ENCODE data around the gene NAA16. TPM values are rescaled to one million over a fixed set of nuclear protein-coding genes. Genes with fewer than 3 reads are reported as not detected.

NAA16 gene
- total RNA-seq, 1 experiment from 2014 or later, result 12.1 TPM

DNA sequence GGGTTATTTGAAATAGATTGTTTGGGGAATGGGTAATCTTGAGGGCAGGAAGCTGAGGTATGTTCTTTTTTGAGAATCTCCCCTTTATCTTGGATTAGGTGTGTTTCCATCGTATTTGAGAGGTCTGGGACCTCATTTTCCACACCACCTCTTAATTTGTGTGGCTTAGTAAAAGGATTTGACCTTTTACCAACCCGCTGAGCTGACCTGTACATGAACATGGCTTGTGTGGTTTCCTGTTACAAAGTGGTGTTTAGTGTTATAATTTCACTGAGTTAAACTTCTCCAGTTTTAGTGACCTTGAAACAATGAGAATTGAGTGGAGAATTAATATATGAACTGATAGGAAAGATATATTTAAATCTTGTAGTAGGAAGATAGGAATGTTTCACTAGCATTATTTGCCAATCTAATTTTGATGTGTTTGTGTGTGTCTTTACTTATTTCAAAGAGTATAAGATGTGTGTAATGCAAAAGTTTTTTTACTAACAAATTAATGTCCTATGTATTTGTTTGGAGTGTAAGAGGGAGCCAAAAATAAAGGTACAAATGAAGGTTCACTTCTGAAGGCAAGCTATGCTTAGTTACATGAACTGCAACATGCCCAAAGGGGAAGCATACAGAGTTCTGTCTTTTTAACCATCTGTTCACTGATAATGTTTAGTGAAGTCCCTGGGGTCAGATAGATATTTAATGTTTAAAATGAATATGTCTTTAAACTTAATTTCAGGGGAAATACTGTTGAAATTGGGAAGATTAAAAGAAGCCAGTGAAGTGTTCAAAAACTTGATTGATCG lies 17.1 kb downstream of the NAA16 start:
- no peak overlapping the region for H2AFZ ChIP-seq
- DNase-seq, result no peak
- H3K4me1 ChIP-seq (replicated peaks; ENCODE audit: insufficient read depth), result no peaks in the 10 kb centered on the region
- POLR2A ChIA-PET (ENCODE audit: unreplicated experiment), result interaction anchor here (0.8 kb wide), 1 partner anchor 1572 kb away, joined by 6 read pairs; no protein-coding TSS in a partner anchor
- intact Hi-C loops (cut with micrococcal nuclease; ENCODE audit: unreplicated experiment), result no loop called here
- no peaks in the 10 kb centered on the region for H3F3A ChIP-seq (ENCODE audit: insufficient read depth, low read depth)
- H3K27me3 ChIP-seq (ENCODE audit: insufficient read depth, low read depth), result no peaks in the 10 kb centered on the region
- no peaks in the 10 kb centered on the region for H4K20me1 ChIP-seq (ENCODE audit: insufficient read depth)
- no peaks in the 10 kb centered on the region for H3K9me2 ChIP-seq (ENCODE audit: insufficient read depth)
- no peak overlapping the region for H3K4me3 ChIP-seq
- BruUV-seq (replicated peaks), result no TSS peak
- no peaks in the 10 kb centered on the region; the same call in 1 of the 2 replicates for H3K36me3 ChIP-seq (ENCODE audit: low read depth)
- no peak overlapping the region for H3K27ac ChIP-seq
- TF ChIP-seq, protein P1, sequence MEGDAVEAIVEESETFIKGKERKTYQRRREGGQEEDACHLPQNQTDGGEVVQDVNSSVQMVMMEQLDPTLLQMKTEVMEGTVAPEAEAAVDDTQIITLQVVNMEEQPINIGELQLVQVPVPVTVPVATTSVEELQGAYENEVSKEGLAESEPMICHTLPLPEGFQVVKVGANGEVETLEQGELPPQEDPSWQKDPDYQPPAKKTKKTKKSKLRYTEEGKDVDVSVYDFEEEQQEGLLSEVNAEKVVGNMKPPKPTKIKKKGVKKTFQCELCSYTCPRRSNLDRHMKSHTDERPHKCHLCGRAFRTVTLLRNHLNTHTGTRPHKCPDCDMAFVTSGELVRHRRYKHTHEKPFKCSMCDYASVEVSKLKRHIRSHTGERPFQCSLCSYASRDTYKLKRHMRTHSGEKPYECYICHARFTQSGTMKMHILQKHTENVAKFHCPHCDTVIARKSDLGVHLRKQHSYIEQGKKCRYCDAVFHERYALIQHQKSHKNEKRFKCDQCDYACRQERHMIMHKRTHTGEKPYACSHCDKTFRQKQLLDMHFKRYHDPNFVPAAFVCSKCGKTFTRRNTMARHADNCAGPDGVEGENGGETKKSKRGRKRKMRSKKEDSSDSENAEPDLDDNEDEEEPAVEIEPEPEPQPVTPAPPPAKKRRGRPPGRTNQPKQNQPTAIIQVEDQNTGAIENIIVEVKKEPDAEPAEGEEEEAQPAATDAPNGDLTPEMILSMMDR (conservative IDR thresholded peaks at IDR 0.05), result no peak
- no peak for TF ChIP-seq EZH2 (IDR thresholded peaks at IDR 0.05; ENCODE audit: low read depth)
- no peak overlapping the region for H3K4me2 ChIP-seq
- H3K79me2 ChIP-seq (ENCODE audit: low read depth), result no peaks in the 10 kb centered on the region
- CTCF ChIA-PET, result no interaction called here
- no peaks in the 10 kb centered on the region for H3K9me3 ChIP-seq (ENCODE audit: insufficient read depth, low read depth)

DNA sequence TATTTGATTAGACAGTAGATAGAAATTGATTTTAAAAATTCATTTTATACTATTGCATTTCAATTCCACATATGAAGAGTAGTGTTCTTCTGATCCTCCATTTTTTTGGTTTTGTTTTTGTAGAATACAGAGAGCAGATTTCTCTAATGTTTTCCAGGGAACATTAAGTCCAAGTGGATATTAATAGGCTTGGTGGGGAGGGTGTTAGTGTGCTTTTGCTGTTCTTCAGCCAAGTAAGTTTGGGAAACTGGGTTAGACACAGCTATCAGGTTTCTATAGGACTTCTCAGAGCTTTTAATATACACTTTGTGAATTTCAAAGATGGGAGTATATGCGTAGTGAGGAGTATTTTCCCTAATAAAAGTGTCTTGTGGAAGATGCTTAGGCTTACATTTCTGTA lies 21.8 kb downstream of the NAA16 start:
- POLR2A ChIA-PET (ENCODE audit: unreplicated experiment), result no interaction called here
- Histone ChIP-seq H3K4me3 (no peak overlapping the region), H2AFZ (no peak overlapping the region), H3K27ac (no peak overlapping the region), H4K20me1 (ENCODE audit: insufficient read depth) (no peaks in the 10 kb centered on the region), H3K36me3 (ENCODE audit: low read depth) (0 out of 2 replicates have a peak, but pooled peaks cover under 1% of the 10 kb centered on the region), H3K79me2 (ENCODE audit: low read depth) (no peaks in the 10 kb centered on the region), H3F3A (ENCODE audit: insufficient read depth, low read depth) (no peaks in the 10 kb centered on the region), H3K9me2 (ENCODE audit: insufficient read depth) (no peaks in the 10 kb centered on the region), H3K27me3 (ENCODE audit: insufficient read depth, low read depth) (no peaks in the 10 kb centered on the region), H3K4me2 (no peak overlapping the region), H3K9me3 (ENCODE audit: insufficient read depth, low read depth) (no peaks in the 10 kb centered on the region), H3K4me1 (replicated peaks; ENCODE audit: insufficient read depth) (no peaks in the 10 kb centered on the region)
- BruUV-seq (replicated peaks), result no TSS peak
- intact Hi-C loops (cut with micrococcal nuclease; ENCODE audit: unreplicated experiment), result no loop called here
- TF ChIP-seq EZH2 (IDR thresholded peaks at IDR 0.05; ENCODE audit: low read depth), result no peak
- TF ChIP-seq, protein P1 (conservative IDR thresholded peaks at IDR 0.05), result no peak
- no peak for DNase-seq
- CTCF ChIA-PET, result no interaction called here

DNA sequence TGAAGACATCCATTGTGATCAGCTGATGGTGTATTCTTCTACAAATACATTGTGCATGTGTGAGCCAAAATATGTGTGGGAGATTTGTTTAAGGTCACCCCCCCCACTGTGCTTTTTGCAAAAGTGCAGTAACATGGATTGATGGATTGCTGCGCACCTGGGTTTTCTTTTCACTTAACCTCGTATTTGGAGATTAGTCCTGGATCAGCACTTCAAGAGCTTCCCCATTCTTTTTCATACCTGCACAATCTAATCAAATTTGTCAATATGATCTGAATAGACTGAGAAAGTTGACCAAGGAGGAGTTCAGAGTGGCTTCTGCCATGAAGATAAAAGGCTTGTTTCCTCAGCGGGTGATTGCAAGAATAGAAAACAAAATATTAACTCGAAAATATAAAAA lies 23.7 kb downstream of the NAA16 start:
- TF ChIP-seq EZH2 (IDR thresholded peaks at IDR 0.05; ENCODE audit: low read depth), result no peak
- TF ChIP-seq, protein P1 (conservative IDR thresholded peaks at IDR 0.05), result no peak
- BruUV-seq (replicated peaks), result no TSS peak
- intact Hi-C loops (cut with micrococcal nuclease; ENCODE audit: unreplicated experiment), result no loop called here
- no peak for DNase-seq
- Histone ChIP-seq H4K20me1 (ENCODE audit: insufficient read depth) (no peaks in the 10 kb centered on the region), H3K9me3 (ENCODE audit: insufficient read depth, low read depth) (no peaks in the 10 kb centered on the region), H3K36me3 (ENCODE audit: low read depth) (0 out of 2 replicates have a peak, but pooled peaks cover 3% of the 10 kb centered on the region), H3K4me2 (no peak overlapping the region), H3F3A (ENCODE audit: insufficient read depth, low read depth) (no peaks in the 10 kb centered on the region), H2AFZ (no peak overlapping the region), H3K4me3 (no peak overlapping the region), H3K27ac (no peak overlapping the region), H3K4me1 (replicated peaks; ENCODE audit: insufficient read depth) (no peaks in the 10 kb centered on the region), H3K79me2 (ENCODE audit: low read depth) (no peaks in the 10 kb centered on the region), H3K9me2 (ENCODE audit: insufficient read depth) (no peaks in the 10 kb centered on the region), H3K27me3 (ENCODE audit: insufficient read depth, low read depth) (no peaks in the 10 kb centered on the region)
- POLR2A ChIA-PET (ENCODE audit: unreplicated experiment), result no interaction called here
- CTCF ChIA-PET, result no interaction called here

Data from PC-9 (cell line).